ENCODE results near the gene TULP4. TPM values are rescaled to one million over a fixed set of nuclear protein-coding genes. Genes with fewer than 3 reads are reported as not detected.

Gene TULP4
- total and polyA plus RNA-seq, 2 of the 8 experiments (the other 6 are each of a cell fraction or from before 2014, with no cell fraction given) = 7.7 to 51.6 TPM

DNA sequence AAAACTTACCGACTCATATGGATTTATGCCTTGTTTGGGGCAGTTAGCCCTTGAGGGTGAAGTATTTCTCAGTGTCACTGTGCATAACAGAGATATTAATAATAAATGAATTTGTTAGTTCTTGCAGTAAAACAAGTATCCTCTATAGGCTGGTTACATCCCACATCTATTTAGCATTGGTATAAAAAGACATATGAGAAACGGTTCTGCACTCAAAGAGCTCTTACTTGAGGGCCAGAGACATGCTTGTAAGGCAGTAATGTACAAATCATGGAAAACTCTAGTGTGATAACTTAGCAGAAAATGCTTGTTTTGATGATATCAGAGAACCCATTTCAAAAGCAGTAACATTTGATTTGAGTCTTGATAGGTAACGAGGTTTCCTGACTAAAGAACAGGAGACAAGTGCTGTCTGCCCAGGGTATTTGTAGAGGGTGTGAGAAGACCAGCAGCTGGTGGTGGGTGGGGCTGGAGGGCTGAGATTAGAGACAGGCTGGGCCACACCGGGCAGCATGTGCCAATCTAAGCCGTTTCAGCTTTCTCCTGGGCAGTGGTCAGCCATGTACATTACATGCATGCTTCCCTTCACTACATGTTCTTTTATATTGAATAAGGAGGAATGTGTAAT lies 46.3 kb downstream of the TULP4 start:
- no peak overlapping the region for H4K91ac ChIP-seq (replicated peaks; ENCODE audit: insufficient read length, low read length)
- H4K5ac ChIP-seq (ENCODE audit: insufficient read length, low read depth, low read length) = no peak overlapping the region
- H2BK15ac ChIP-seq (ENCODE audit: low read length) = no peak overlapping the region
- no peak overlapping the region for H3K56ac ChIP-seq (replicated peaks; ENCODE audit: insufficient read length, low read depth, low read length)
- ChIA-PET CTCF (ENCODE audit: partially characterized antibody) (interaction anchor here (0.6 kb wide), 1 partner anchor 26 kb away, joined by 3 read pairs; no protein-coding TSS in a partner anchor), POLR2A (ENCODE audit: partially characterized antibody) (no interaction called here)
- H2BK20ac ChIP-seq (ENCODE audit: low read length) = no peak overlapping the region
- no peaks in the 10 kb centered on the region for H3K36me3 ChIP-seq (ENCODE audit: control insufficient read depth in 2 of 4, insufficient read depth in 4 of 4, low read length in 3 of 4)
- H3K4me1 ChIP-seq (replicated peaks in 1 of 4; ENCODE audit: control insufficient read depth in 3 of 4, insufficient read depth in 4 of 4, low read length in 3 of 4) = peaks cover 0 to 4% (median 0%) of the 10 kb centered on the region in 4 experiments; a peak in 2 of 7 replicates
- no peaks in the 10 kb centered on the region for H3K27me3 ChIP-seq (replicated peaks in 1 of 4; ENCODE audit: control insufficient read depth in 3 of 4, extremely low read depth in 1 of 4, insufficient read depth in 3 of 4, low read length in 3 of 4)
- no peak overlapping the region for H3K23ac ChIP-seq (ENCODE audit: insufficient read length)
- H3K4me3 ChIP-seq (ENCODE audit: extremely low read depth in 1 of 4, insufficient read depth in 2 of 4, low read depth in 3 of 4, low read length in 4 of 4) = no peak overlapping the region
- H3K79me2 ChIP-seq (ENCODE audit: control insufficient read depth in 1 of 2, insufficient read depth in 2 of 2, low read length in 2 of 2) = peaks cover 0 to 16% of the 10 kb centered on the region in 2 experiments; a peak in 2 of 4 replicates
- no peaks in the 10 kb centered on the region for H3K23me2 ChIP-seq (ENCODE audit: low read depth, low read length)
- H3K27ac ChIP-seq (ENCODE audit: low read depth, low read length) = no peak overlapping the region
- no peak overlapping the region for H2BK5ac ChIP-seq (ENCODE audit: low read depth, low read length)
- no peaks in the 10 kb centered on the region; the same call in 1 of the 2 replicates for H3K79me1 ChIP-seq (ENCODE audit: low read depth, low read length)
- no peak overlapping the region for H3K4ac ChIP-seq (replicated peaks; ENCODE audit: insufficient read length, low read depth, low read length)
- H3K18ac ChIP-seq (ENCODE audit: extremely low read depth, low read length) = no peak overlapping the region
- no peak overlapping the region for H3K4me2 ChIP-seq (ENCODE audit: insufficient read depth in 1 of 2, low read depth in 2 of 2, low read length in 2 of 2)
- 93% methylated on average over 5 of the region's 5 CpGs; no CpG with 5 or more reads in 1 of the 2 experiments for WGBS, 2 experiments (ENCODE audit: extremely low coverage in 1 of 2, insufficient coverage in 1 of 2, insufficient read length in 1 of 2, insufficient replicate concordance in 2 of 2, low coverage in 1 of 2, low lambda C conversion rate in 2 of 2, missing lambda C conversion rate in 1 of 2)
- H2AK5ac ChIP-seq (ENCODE audit: low read depth, low read length) = no peak overlapping the region
- no peak for FAIRE-seq
- no peaks in the 10 kb centered on the region for H3K9me3 ChIP-seq (ENCODE audit: insufficient read depth in 2 of 2, low read depth in 1 of 2, low read length in 1 of 2)
- no peak overlapping the region for H2AFZ ChIP-seq (ENCODE audit: low read length)
- H4K20me1 ChIP-seq (replicated peaks in 1 of 2; ENCODE audit: control insufficient read depth in 1 of 2, insufficient read depth in 2 of 2, low read length in 2 of 2) = peaks cover 0 to 1% of the 10 kb centered on the region in 2 experiments
- no peak overlapping the region for H3K14ac ChIP-seq (ENCODE audit: insufficient read length)
- no peak overlapping the region for H2BK120ac ChIP-seq (replicated peaks; ENCODE audit: low read depth, low read length)
- H2BK12ac ChIP-seq (ENCODE audit: low read depth, low read length) = no peak overlapping the region
- H3K9ac ChIP-seq (replicated peaks in 1 of 4; ENCODE audit: extremely low read depth in 1 of 4, low read depth in 3 of 4, low read length in 3 of 4) = no peak overlapping the region
- no peak for DNase-seq (ENCODE audit: low read depth in 1 of 2, low spot score in 2 of 2)
- H4K8ac ChIP-seq (ENCODE audit: extremely low read depth, insufficient read depth, low read length) = no peak overlapping the region
- TF ChIP-seq RXRA (IDR thresholded peaks at IDR 0.05; ENCODE audit: insufficient read depth, low read depth, low read length) = no peak
- TF ChIP-seq HDAC2 (IDR thresholded peaks at IDR 0.05; ENCODE audit: borderline replicate concordance in 1 of 2, low read depth in 2 of 2, low read length in 2 of 2) = no peak
- TF ChIP-seq EP300 (IDR thresholded peaks at IDR 0.05; ENCODE audit: borderline replicate concordance in 1 of 2, low read depth in 2 of 2, low read length in 2 of 2) = no peak
- TF ChIP-seq SP2 (IDR thresholded peaks at IDR 0.05; ENCODE audit: low read length) = no peak
- no peak for TF ChIP-seq SAP30 (IDR thresholded peaks at IDR 0.05; ENCODE audit: insufficient read depth, insufficient replicate concordance, low read length)
- TF ChIP-seq KDM4A (IDR thresholded peaks at IDR 0.05; ENCODE audit: low read depth, low read length, severe bottlenecking) = no peak
- TF ChIP-seq, protein P1, sequence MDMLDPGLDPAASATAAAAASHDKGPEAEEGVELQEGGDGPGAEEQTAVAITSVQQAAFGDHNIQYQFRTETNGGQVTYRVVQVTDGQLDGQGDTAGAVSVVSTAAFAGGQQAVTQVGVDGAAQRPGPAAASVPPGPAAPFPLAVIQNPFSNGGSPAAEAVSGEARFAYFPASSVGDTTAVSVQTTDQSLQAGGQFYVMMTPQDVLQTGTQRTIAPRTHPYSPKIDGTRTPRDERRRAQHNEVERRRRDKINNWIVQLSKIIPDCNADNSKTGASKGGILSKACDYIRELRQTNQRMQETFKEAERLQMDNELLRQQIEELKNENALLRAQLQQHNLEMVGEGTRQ (IDR thresholded peaks at IDR 0.05; ENCODE audit: low read length) = no peak
- no peak for TF ChIP-seq TAF7 (optimal IDR thresholded peaks at IDR 0.05; ENCODE audit: borderline replicate concordance, low read depth, low read length)
- TF ChIP-seq SIN3A (conservative IDR thresholded peaks at IDR 0.05 in 1 of 2, IDR thresholded peaks at IDR 0.05 in 1 of 2; ENCODE audit: low read depth in 1 of 2, low read length in 2 of 2) = no peak
- TF ChIP-seq GABPA (IDR thresholded peaks at IDR 0.05; ENCODE audit: borderline replicate concordance, insufficient read depth, low read length) = no peak
- TF ChIP-seq CREB1 (IDR thresholded peaks at IDR 0.05) = no peak
